Lower leg skin (tissue), 3 donors: ENCODE data around the gene RRAD.

Source experiments
- CTCF ChIP-seq, 3 donors: fragments of 450-650 bp; IDR thresholded peaks; one replicate each; pipeline ENCODE4 v1.5.1; 2016; ENCODE audit warnings: antibody characterized with exemption in 3 of 3, mild to moderate bottlenecking in 3 of 3, moderate library complexity in 2 of 3
- POLR2A ChIP-seq, 2 donors: fragments of 450-650 bp; IDR thresholded peaks; one replicate each; pipeline ENCODE4 v1.6.1; 2016 to 2017; ENCODE audit warnings: antibody characterized with exemption in 2 of 2, mild to moderate bottlenecking in 1 of 2, moderate library complexity in 1 of 2

GRCh38 chr16:66873685-66874055, 51.7 kb downstream of the RRAD start:
- TF ChIP-seq CTCF (IDR thresholded peaks at IDR 0.05) (no peak), POLR2A (IDR thresholded peaks at IDR 0.05) (no peak)
